CD4-positive, CD25-positive, alpha-beta regulatory T cell (primary cell): ENCODE results near the gene NACC2. TPM values are rescaled to one million over a fixed set of nuclear protein-coding genes. Genes with fewer than 3 reads are reported as not detected.

Experiments used
- ATAC-seq, 2 donors: fragments of 150-1000 bp; cut with Tn5 transposase; one replicate each; pipeline ENCODE4 v1.10.0; 2021; ENCODE audit warnings: low read depth in 2 of 2, moderate number of reproducible peaks in 2 of 2, moderate library complexity in 1 of 2
- DNase-seq, 3 donors: peaks; one replicate each; pipeline versions ENCODE4 v3.0.0 to v3.0.0-alpha.2; 2012 to 2022; ENCODE audit warnings: mixed read lengths in 1 of 3
- H3K27ac ChIP-seq: one replicate; pipeline ENCODE4 v1.7.0; 2013; ENCODE audit warnings: mild to moderate bottlenecking, low read length; ENCODE audit not compliant: insufficient read depth, poor library complexity, severe bottlenecking
- H3K27me3 ChIP-seq: one replicate; pipeline ENCODE4 v1.7.0; 2013; ENCODE audit warnings: low read length; ENCODE audit not compliant: control insufficient read depth, insufficient read depth
- H3K36me3 ChIP-seq: one replicate; pipeline ENCODE4 v1.7.0; 2013; ENCODE audit warnings: mild to moderate bottlenecking, low read length, moderate library complexity; ENCODE audit not compliant: control insufficient read depth, insufficient read depth
- H3K4me1 ChIP-seq: 2 replicates; pipeline ENCODE4 v1.7.0; 2013; ENCODE audit warnings: mild to moderate bottlenecking, low read length; ENCODE audit not compliant: insufficient read depth, control insufficient read depth, poor library complexity, severe bottlenecking
- H3K4me3 ChIP-seq: one replicate; pipeline ENCODE4 v1.7.0; 2013; ENCODE audit warnings: low read depth, mild to moderate bottlenecking, low read length, moderate library complexity
- H3K9me3 ChIP-seq, 2 experiments: 1 replicate in 1 of 2; 2 replicates in 1 of 2; pipeline ENCODE4 v1.7.0; 2013; ENCODE audit warnings: low read length in 2 of 2, mild to moderate bottlenecking in 1 of 2, moderate library complexity in 1 of 2; ENCODE audit not compliant: control insufficient read depth in 2 of 2
- H3K27ac Mint-ChIP-seq, 3 donors: one replicate each; pipeline ENCODE4 v1.8.0; 2020 to 2022; ENCODE audit warnings: mild to moderate bottlenecking in 3 of 3, mixed read lengths in 3 of 3, moderate library complexity in 2 of 3
- H3K27me3 Mint-ChIP-seq: one replicate; pipeline ENCODE4 v1.8.0; 2022; ENCODE audit warnings: mild to moderate bottlenecking, mixed read lengths
- H3K36me3 Mint-ChIP-seq: one replicate; pipeline ENCODE4 v1.8.0; 2020; ENCODE audit warnings: mixed read lengths
- H3K4me1 Mint-ChIP-seq, 4 donors: one replicate each; pipeline ENCODE4 v1.8.0; 2020 to 2022; ENCODE audit warnings: mixed read lengths in 4 of 4, mild to moderate bottlenecking in 1 of 4
- H3K4me3 Mint-ChIP-seq, 4 donors: one replicate each; pipeline ENCODE4 v1.8.0; 2020 to 2022; ENCODE audit warnings: mild to moderate bottlenecking in 4 of 4, mixed read lengths in 4 of 4, moderate library complexity in 3 of 4
- H3K9me3 Mint-ChIP-seq, 7 donors: one replicate each; pipeline ENCODE4 v1.8.0; 2020 to 2022; ENCODE audit warnings: mixed read lengths in 7 of 7, mild to moderate bottlenecking in 3 of 7, moderate library complexity in 2 of 7
- polyA plus RNA-seq, 4 donors: library from polyadenylated mRNA; unstranded; fragments of 300-500 nt; fragmentation: Illumina TruSeq; gene quantifications; one replicate each; pipeline ENCODE4 v1.2.3, GENCODE V29; 2021
- total RNA-seq: library from RNA; stranded (reverse); gene quantifications from one replicate; pipeline ENCODE4 v1.2.3, GENCODE V29; 2022

Gene NACC2
- total and polyA plus RNA-seq, 5 donors from 2014 or later: 0.76 to 4.8 (median 1.0) TPM

DNA sequence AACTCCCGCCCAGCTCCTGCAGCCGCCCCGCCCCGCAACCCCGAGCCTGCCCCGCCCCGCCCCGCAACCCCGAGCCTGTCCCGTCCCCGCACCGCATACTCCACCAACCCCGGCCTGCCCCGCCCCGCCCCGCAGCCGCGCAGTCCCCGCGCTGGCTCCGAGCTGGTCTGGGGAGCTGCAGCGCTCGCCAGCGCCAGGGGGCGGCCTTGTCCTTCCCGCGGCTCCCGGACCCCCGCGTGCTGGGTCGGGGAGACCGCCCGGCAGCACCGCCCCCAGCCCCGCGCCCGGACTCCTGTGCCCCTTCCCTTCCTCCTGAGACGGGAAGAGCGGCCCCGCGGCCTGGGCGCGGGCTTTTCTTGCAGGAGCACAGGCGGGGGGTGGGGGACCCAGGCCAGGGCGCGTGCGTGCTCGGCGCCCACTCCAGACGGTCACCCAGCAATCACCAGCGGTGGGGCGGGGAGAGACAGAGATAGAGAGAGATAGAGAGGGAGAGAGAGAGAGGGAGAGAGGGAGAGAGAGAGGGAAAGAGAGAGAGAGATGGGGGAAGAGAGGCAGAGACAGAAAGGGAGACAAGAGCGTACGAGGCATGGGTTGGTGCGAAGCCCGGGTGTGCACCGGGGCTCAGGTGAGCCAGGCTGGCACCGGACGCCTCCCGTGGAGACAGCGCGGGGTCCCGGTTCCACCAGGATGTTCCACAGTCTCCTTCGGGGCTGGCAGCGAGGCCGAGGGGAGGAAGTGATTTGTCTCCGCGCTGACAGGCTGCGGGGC is 38.3 kb upstream of the NACC2 start:
- Histone ChIP-seq H3K9me3 (no peaks in the 10 kb centered on the region), H3K36me3 (no peaks in the 10 kb centered on the region), H3K4me3 (no peak overlapping the region), H3K27ac (no peak overlapping the region), H3K4me1 (peaks cover 9% of the 10 kb centered on the region), H3K27me3 (no peaks in the 10 kb centered on the region)
- ATAC-seq (no peak), DNase-seq (peak in 1 of 3 donors; percentile 27)
- Mint-ChIP-seq H3K4me3 (peak overlapping the region in 2 of 4 donors; percentile 58 to 68), H3K27ac (no peak overlapping the region), H3K27me3 (peaks cover 29% of the 10 kb centered on the region), H3K36me3 (no peaks in the 10 kb centered on the region), H3K4me1 (peaks cover 0 to 14% (median 0%) of the 10 kb centered on the region in 4 donors), H3K9me3 (no peaks in the 10 kb centered on the region)

DNA sequence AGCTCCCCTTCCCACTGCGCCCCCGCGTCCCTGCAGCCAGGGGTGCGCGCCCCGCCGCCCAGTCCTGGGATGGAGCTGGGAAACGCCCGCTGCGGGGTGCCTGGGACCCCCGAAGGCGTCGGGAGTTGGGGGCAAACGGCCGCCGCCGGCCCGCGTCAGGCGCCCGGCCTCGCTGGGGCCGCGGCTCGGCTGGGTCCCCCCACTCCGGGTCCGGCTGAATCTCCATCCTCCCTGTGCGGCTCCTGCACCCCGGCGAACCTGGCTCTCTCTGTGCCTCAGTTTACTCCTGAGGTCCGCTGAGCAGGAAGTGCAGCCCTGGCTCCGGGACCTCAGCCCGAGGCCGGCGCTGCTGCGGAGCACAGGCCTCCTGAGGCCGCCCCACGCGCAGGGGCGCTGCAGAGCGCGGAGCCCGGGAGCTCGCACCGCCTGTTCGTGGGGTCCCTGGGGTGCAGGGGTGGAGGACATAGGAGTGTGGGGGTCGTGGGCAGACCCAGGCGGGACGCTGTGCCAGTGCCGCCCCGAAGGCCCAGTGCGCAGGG is 37.5 kb upstream of the NACC2 start:
- Mint-ChIP-seq H3K27me3 (peaks cover 29% of the 10 kb centered on the region), H3K36me3 (peaks cover 2% of the 10 kb centered on the region), H3K4me3 (no peak overlapping the region), H3K9me3 (no peaks in the 10 kb centered on the region), H3K27ac (no peak overlapping the region), H3K4me1 (peaks cover 0 to 14% (median 0%) of the 10 kb centered on the region in 4 donors)
- ATAC-seq (no peak), DNase-seq (no peak)
- H3K4me1 ChIP-seq: peaks cover 9% of the 10 kb centered on the region
- no peak overlapping the region for H3K27ac ChIP-seq
- no peak overlapping the region for H3K4me3 ChIP-seq
- no peaks in the 10 kb centered on the region for H3K9me3 ChIP-seq
- no peaks in the 10 kb centered on the region for H3K36me3 ChIP-seq
- no peaks in the 10 kb centered on the region for H3K27me3 ChIP-seq

DNA sequence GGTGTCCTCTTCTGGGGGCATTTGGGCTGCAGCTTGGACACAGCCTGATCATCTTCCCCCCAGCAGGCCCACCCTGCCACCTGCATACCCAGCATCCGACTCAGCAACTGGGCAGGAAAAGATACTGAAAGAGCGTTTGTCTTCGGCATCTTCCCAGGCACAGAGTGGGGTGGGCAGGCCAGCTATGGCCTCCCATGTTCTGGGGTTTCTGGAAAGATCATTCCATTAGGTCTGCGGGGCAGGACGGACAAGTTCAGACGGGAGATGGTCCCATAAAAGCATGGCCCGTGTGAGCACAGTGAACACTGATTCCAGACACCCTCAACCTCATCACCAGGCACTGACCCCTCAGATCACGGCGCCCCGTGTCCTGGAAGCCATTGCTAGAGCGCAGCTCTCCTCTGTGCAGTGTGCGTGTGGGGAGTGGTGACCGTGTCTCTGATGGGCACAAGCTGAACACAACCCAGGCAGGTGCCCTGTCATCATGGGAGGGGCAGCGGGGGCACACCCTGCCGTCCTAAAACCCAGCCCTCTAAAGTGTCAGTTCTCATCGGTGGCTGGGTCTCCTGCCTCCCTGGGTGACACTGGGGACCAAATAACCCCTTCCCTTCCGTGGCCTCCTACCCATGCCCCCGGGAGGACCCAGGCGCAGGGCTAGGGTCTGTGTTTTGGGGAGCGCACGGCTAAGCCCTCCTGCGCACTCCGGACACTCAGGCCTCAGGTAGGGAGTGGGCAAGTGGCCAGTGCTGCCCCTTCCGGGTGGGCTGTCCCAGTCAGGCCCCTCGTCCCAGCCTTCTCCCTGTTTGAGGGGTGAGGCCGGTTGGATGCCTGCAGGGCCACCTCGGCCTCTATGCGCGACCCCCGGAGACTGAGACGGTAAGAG is 36.8 kb upstream of the NACC2 start:
- H3K4me3 ChIP-seq: no peak overlapping the region
- H3K4me1 Mint-ChIP-seq: peaks cover 0 to 14% (median 0%) of the 10 kb centered on the region in 4 donors
- DNase-seq (no peak), ATAC-seq (no peak)
- H3K27ac Mint-ChIP-seq: no peak overlapping the region
- no peaks in the 10 kb centered on the region for H3K9me3 Mint-ChIP-seq
- H3K27me3 ChIP-seq: no peaks in the 10 kb centered on the region
- peak overlapping the region in 3 of 4 donors; percentile 41 to 44 (median 41) for H3K4me3 Mint-ChIP-seq
- H3K4me1 ChIP-seq: peaks cover 9% of the 10 kb centered on the region
- H3K36me3 Mint-ChIP-seq: peaks cover 3% of the 10 kb centered on the region
- H3K27ac ChIP-seq: no peak overlapping the region
- H3K27me3 Mint-ChIP-seq: peaks cover 29% of the 10 kb centered on the region
- H3K36me3 ChIP-seq: no peaks in the 10 kb centered on the region
- H3K9me3 ChIP-seq: no peaks in the 10 kb centered on the region

DNA sequence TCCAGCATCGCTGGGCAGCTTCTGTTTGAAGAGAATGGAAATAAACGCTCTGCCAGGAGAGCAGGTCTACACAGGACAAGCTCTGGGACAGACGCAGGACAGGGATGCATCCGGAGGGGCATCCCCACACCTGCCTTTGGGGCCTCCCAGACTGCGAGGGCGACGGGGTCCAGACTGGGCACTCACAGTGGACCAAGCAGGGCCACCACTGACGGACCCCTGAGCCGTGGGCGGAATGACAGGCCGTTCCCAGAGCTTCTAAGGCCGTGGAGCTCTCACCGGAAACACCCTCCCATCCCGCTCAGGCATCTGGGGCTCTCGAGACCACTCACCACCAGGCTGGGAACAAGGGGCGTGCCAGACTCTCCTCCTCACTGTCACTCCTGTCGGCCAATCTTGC is 34.1 kb upstream of the NACC2 start:
- no peaks in the 10 kb centered on the region for H3K27me3 ChIP-seq
- H3K9me3 ChIP-seq: no peaks in the 10 kb centered on the region
- Mint-ChIP-seq H3K4me3 (no peak overlapping the region), H3K27me3 (peaks cover 11% of the 10 kb centered on the region), H3K9me3 (peaks cover 0 to 6% (median 0%) of the 10 kb centered on the region in 7 donors), H3K27ac (no peak overlapping the region), H3K4me1 (peaks cover 0 to 12% (median 0%) of the 10 kb centered on the region in 4 donors), H3K36me3 (peaks cover 10% of the 10 kb centered on the region)
- H3K27ac ChIP-seq: no peak overlapping the region
- H3K4me1 ChIP-seq: peaks cover 9% of the 10 kb centered on the region
- DNase-seq (no peak), ATAC-seq (no peak)
- H3K36me3 ChIP-seq: no peaks in the 10 kb centered on the region
- H3K4me3 ChIP-seq: no peak overlapping the region

GRCh38 chr9:136128436-136128835 is 33.3 kb upstream of the NACC2 start:
- Histone ChIP-seq H3K4me1 (peaks cover 8% of the 10 kb centered on the region), H3K9me3 (no peaks in the 10 kb centered on the region), H3K27ac (no peak overlapping the region), H3K4me3 (no peak overlapping the region), H3K36me3 (no peaks in the 10 kb centered on the region), H3K27me3 (no peaks in the 10 kb centered on the region)
- ATAC-seq (no peak), DNase-seq (no peak)
- Mint-ChIP-seq H3K27me3 (peaks cover 6% of the 10 kb centered on the region), H3K27ac (no peak overlapping the region), H3K36me3 (peaks cover 10% of the 10 kb centered on the region), H3K4me3 (no peak overlapping the region), H3K4me1 (peaks cover 0 to 5% (median 0%) of the 10 kb centered on the region in 4 donors), H3K9me3 (peaks cover 0 to 6% (median 0%) of the 10 kb centered on the region in 7 donors)

- ATAC-seq (no peak), DNase-seq (no peak)
- H3K27ac ChIP-seq: no peak overlapping the region
- no peaks in the 10 kb centered on the region for H3K36me3 ChIP-seq
- no peak overlapping the region for H3K27ac Mint-ChIP-seq
- no peaks in the 10 kb centered on the region for H3K27me3 ChIP-seq
- H3K27me3 Mint-ChIP-seq: peaks cover 6% of the 10 kb centered on the region
- peak overlapping the region in 1 of 4 donors; percentile 38 for H3K4me3 Mint-ChIP-seq
- peaks cover 6% of the 10 kb centered on the region for H3K4me1 ChIP-seq
- no peak overlapping the region for H3K4me3 ChIP-seq
- peaks cover 0 to 10% (median 0%) of the 10 kb centered on the region in 4 donors for H3K4me1 Mint-ChIP-seq
- no peaks in the 10 kb centered on the region for H3K9me3 ChIP-seq
- H3K9me3 Mint-ChIP-seq: peaks cover 0 to 6% (median 0%) of the 10 kb centered on the region in 7 donors
- H3K36me3 Mint-ChIP-seq: peaks cover 10% of the 10 kb centered on the region
These were observed 32.2 kb upstream of the NACC2 start for GRCh38 chr9:136127313-136127712.

DNA sequence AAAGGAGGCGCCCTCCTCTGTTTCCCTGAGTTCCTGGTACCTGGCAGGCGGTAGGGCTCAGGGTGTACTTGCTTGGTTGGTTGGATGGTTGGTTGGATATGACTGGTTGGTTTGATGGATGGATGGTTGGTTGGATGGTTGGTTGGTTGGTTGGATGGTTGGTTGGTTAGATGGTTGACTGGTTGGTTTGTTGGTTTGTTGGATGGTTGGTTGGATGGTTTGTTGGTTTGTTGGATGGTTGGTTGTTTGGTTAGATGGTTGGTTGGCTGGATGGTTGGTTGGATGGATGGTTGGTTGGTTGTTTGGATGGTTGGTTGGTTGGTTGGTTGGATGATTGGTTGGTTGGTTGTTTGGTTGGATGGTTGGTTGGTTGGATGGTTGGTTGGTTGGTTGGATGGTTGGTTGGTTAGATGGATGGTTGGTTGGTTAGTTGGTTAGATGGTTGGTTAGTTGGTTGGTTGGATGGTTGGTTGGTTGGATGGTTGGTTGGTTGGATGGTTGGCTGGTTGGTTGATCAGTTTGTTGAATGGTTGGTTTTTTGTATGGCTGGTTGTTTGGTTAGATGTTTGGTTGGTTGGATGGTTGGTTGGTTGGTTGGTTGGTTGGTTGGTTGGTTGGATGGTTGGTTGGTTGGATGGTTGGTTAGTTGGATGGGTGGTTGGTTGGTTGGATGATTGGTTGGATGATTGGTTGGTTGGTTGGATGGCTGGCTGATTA is 30.0 kb upstream of the NACC2 start:
- Mint-ChIP-seq H3K27ac (no peak overlapping the region), H3K4me1 (peaks cover 0 to 5% (median 0%) of the 10 kb centered on the region in 4 donors), H3K36me3 (peaks cover 10% of the 10 kb centered on the region), H3K4me3 (no peak overlapping the region), H3K27me3 (no peaks in the 10 kb centered on the region), H3K9me3 (peaks cover 0 to 6% (median 0%) of the 10 kb centered on the region in 7 donors)
- no peak for DNase-seq
- Histone ChIP-seq H3K27me3 (no peaks in the 10 kb centered on the region), H3K4me1 (peaks cover 6% of the 10 kb centered on the region), H3K4me3 (no peak overlapping the region), H3K27ac (no peak overlapping the region), H3K9me3 (no peaks in the 10 kb centered on the region), H3K36me3 (no peaks in the 10 kb centered on the region)
- no peak for ATAC-seq
